Neuron (in vitro differentiated cells): ENCODE data around the gene TNFRSF4.
"Not testable (repeated sequence)": the region's sequence is repeated elsewhere in the genome, so short reads cannot be mapped to it uniquely, and the experiment has no call there.

Source experiments
- H2AFZ ChIP-seq: one replicate; pipeline ENCODE4 v1.6.1; 2013; ENCODE audit warnings: low read depth, mild to moderate bottlenecking, inconsistent platforms, low read length, moderate library complexity
- H3K27me3 ChIP-seq: one replicate; pipeline ENCODE4 v1.6.1; 2013; ENCODE audit warnings: low read length; ENCODE audit not compliant: insufficient read depth
- H3K36me3 ChIP-seq: one replicate; pipeline ENCODE4 v1.6.1; 2013; ENCODE audit warnings: low read length; ENCODE audit not compliant: insufficient read depth
- H3K4me1 ChIP-seq: one replicate; pipeline ENCODE4 v1.6.1; 2013; ENCODE audit warnings: low read length; ENCODE audit not compliant: insufficient read depth
- H3K4me3 ChIP-seq: 2 replicates; pipeline ENCODE4 v1.5.1; 2013; ENCODE audit warnings: mild to moderate bottlenecking, low read length, moderate library complexity
- H3K9me3 ChIP-seq: one replicate; pipeline ENCODE4 v1.6.1; 2013; ENCODE audit warnings: low read length

Gene TNFRSF4

DNA sequence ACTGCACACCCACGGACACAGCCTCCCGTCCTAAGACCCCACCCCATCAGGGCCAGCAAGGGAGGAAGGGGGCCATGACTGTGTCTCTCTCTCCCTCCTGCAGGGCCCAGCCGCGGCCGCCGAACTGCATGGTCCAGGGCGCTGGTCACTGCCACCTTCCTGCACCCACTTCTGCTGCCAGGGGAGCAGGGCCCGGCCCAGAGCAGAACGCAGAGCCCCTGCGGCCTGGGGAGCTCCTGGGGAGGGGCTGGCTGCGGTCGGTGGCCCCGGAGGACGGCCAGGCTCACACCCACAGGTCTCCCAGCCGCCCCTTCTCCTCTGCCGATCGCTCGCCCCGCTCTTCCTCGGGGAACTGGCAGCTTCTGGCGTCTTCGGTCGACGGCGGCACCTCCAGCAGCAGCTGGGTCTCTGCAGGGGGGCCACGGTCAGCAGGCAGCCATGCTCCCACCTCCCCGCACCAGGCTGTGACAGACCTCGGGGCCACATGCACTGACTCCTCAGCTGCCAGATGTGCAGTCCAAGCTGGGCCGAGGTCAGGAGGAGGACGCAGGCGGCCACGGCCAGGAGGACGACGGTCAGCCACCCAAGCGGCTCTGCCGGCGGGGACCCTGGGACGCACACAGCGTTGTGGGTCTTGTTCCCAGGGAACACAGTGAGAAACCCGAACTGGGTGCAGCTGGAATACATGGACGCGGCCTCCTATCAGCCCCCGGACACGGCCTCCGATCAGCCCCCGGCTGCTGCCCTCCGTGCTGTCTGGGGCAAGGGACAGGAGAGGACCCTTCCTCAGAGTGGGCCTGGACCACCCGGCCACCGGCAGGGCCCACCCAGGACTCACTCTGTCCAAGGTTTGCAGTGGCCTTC lies 10.2 kb downstream of the TNFRSF4 start:
- H3K36me3 ChIP-seq, result no peaks in the 10 kb centered on the region
- no peaks in the 10 kb centered on the region for H3K9me3 ChIP-seq
- H3K27me3 ChIP-seq, result peaks cover 39% of the 10 kb centered on the region
- no peak overlapping the region for H3K4me3 ChIP-seq
- H2AFZ ChIP-seq, result no peak overlapping the region
- peaks cover 4% of the 10 kb centered on the region for H3K4me1 ChIP-seq

- no peaks in the 10 kb centered on the region for H3K36me3 ChIP-seq
- H3K4me3 ChIP-seq, result no peak overlapping the region
- no peaks in the 10 kb centered on the region for H3K9me3 ChIP-seq
- peaks cover 39% of the 10 kb centered on the region for H3K27me3 ChIP-seq
- no peak overlapping the region for H2AFZ ChIP-seq
- H3K4me1 ChIP-seq, result peaks cover 4% of the 10 kb centered on the region
Observed at GRCh38 chr1:1202831-1203560, 11.0 kb downstream of the TNFRSF4 start.

DNA sequence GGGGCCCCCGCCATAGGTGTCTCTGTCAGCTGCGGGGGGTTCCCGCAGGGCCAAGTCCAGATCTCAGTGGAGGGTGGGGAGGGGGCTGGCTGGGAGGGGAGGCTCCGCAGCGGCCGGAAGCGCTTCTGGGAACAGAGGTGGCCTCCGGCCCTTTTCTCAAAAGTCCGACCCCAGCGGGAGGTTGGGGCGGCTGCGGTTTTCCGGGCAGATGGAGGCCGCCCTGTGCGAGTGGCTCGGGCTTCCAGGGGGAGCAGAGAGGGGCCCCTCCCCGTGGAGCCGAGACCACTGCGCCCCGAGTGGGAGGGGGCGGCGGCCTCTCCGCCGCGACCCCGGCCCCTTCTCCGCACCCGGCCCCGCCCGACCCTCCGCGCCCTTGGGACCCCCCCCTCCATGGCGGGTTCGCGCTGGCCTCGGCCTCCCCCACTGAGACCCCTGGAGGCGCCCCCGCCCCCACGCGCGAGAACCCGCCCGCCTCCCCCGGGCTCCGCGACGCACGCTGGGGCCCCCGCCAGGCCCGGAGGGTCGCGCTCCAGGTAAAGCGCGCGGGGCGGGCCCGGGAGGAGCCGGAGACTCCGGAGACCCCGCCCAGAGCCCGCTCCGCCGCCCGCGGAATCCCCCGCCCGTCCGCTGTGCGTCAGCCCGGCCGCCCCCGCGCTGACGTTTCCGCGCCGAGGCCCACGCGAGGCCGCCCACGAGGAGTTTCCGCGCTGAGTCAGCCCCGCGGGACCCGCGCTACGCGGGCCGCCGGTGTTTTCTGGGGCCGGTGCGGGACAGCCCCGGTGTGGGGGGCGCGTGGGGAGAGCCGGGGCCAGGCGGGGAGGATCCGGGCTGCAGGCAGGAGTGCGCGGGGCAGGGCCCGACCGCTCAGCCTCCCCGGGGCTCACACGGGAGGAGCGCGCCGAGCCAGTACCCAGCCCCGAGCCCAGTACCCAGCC lies 12.8 kb downstream of the TNFRSF4 start:
- H3K27me3 ChIP-seq, result peaks cover 35% of the 10 kb centered on the region
- peak overlapping the region; percentile 21 for H3K4me3 ChIP-seq
- no peaks in the 10 kb centered on the region for H3K36me3 ChIP-seq
- peaks cover 4% of the 10 kb centered on the region for H3K4me1 ChIP-seq
- H3K9me3 ChIP-seq, result no peaks in the 10 kb centered on the region
- no peak overlapping the region for H2AFZ ChIP-seq

DNA sequence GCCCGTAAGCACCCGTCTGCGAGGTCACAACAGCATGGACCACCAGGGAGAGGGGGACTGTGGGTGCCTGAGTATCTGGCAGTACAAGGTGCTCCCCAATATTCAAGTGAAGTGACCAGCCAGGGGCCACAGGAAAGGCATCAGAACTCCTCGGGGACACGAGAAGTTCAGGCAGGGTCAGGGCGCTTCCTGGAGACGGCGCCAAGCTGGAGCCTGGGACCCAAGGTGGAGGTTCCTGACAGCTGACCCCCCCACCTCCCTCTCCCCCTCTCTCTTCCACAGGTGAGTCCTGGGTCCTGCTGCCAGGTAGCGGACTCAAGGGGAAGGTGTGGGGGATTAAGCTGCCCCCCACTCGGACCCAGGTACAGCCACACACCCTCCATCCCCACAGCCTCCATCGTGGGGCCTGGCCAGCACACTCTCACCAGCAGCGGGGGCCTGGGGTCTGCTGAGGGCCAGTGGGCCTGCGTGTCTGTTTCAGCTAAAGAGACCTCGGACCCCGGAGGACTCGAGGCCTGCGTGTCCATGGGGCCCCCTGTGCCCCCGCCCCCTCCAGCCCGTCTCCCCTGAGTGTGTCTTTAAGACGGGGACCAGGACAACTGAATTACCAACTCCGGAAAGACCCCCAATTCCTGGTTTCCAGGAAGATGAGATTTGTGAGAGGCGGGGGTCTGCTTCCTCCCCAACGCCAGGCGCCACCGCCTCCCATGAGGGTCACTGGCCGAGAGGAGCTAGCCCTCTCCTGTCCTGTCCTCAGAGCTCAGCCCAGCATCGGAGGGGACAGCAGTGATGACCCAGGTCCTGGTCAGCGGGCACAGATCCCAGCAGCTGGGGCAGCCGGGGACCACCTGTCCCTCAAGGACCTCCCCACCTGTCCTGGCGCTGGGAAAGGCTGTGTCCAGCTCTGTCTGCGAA lies 13.7 kb downstream of the TNFRSF4 start:
- peaks cover 30% of the 10 kb centered on the region for H3K27me3 ChIP-seq
- H2AFZ ChIP-seq, result no peak overlapping the region
- no peaks in the 10 kb centered on the region for H3K36me3 ChIP-seq
- H3K4me3 ChIP-seq, result no peak overlapping the region
- no peaks in the 10 kb centered on the region for H3K9me3 ChIP-seq
- H3K4me1 ChIP-seq, result peaks cover 4% of the 10 kb centered on the region

GRCh38 chr1:1199141-1199960 lies 14.6 kb downstream of the TNFRSF4 start:
- H3K4me3 ChIP-seq, result no peak overlapping the region
- peaks cover 4% of the 10 kb centered on the region for H3K4me1 ChIP-seq
- H2AFZ ChIP-seq, result no peak overlapping the region
- no peaks in the 10 kb centered on the region for H3K36me3 ChIP-seq
- H3K9me3 ChIP-seq, result no peaks in the 10 kb centered on the region
- peaks cover 22% of the 10 kb centered on the region for H3K27me3 ChIP-seq

GRCh38 chr1:1198423-1199140 lies 15.4 kb downstream of the TNFRSF4 start:
- Histone ChIP-seq H3K36me3 (no peaks in the 10 kb centered on the region), H2AFZ (no peak overlapping the region), H3K4me3 (no peak overlapping the region), H3K27me3 (peaks cover 17% of the 10 kb centered on the region), H3K9me3 (no peaks in the 10 kb centered on the region), H3K4me1 (peaks cover 4% of the 10 kb centered on the region)

DNA sequence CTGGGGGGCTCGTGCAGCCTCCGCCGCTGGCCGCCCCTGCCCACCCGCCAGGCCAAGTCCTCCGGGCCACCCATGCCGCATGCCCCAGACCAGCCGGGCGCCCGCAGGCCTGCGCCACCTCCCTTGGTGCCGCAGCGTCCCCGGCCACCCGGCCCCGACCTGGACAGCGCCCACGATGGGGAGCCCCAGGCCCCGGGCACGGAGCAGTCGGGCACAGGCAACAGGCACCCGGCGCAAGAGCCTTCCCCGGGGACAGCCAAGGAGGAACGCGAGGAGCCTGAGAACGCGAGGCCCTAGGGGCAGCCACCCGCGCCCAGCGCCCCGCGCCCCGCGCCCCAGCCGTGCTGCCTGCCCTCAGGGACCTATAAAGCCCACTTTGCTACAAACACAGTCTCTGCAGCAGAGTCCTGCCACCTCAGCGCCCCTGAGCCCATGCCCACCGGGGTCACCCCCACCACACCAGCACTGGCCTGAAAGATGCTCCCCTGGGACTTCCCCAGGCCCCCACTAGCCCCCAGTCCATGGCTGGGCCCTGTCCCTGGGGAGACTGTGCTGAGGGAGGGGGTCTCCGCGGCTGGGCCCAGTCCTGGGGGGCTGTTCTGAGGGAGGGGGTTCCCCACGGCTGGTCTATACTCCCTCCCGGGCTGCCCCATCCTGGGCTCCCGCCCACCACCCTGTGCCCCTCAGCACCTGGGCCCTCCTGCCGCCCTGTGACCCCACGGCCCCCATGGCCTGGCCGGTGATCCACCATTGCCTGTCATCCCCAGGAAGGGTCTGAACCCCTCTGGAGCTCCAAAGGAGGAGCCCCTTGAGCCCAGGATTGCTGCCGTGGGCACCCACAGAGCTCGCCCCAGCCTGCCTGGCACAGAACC lies 16.2 kb downstream of the TNFRSF4 start:
- Histone ChIP-seq H3K27me3 (peaks cover 14% of the 10 kb centered on the region), H2AFZ (no peak overlapping the region), H3K36me3 (no peaks in the 10 kb centered on the region), H3K9me3 (no peaks in the 10 kb centered on the region), H3K4me1 (peaks cover 4% of the 10 kb centered on the region), H3K4me3 (no peak overlapping the region)

DNA sequence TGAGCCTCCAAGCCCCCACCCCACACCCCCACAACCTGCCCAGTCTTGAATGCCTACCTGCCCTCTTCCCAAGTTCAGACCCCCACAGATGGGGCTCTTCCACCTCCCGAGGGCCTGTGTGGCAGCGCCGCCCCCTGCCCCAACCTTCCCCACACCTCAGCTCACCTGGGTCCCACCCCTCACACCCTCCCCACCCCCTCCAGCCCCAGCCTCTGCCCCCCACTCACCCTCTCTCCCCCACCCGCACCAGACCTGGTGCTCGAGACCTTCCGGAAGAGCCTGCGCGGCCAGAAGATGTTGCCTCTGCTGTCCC lies 16.8 kb downstream of the TNFRSF4 start:
- no peak overlapping the region for H2AFZ ChIP-seq
- H3K4me1 ChIP-seq, result peaks cover 4% of the 10 kb centered on the region
- H3K9me3 ChIP-seq, result no peaks in the 10 kb centered on the region
- peaks cover 14% of the 10 kb centered on the region for H3K27me3 ChIP-seq
- no peaks in the 10 kb centered on the region for H3K36me3 ChIP-seq
- H3K4me3 ChIP-seq, result no peak overlapping the region

- Histone ChIP-seq H3K36me3 (no peaks in the 10 kb centered on the region), H3K4me1 (peaks cover 4% of the 10 kb centered on the region), H2AFZ (no peak overlapping the region), H3K27me3 (peaks cover 14% of the 10 kb centered on the region), H3K4me3 (no peak overlapping the region), H3K9me3 (no peaks in the 10 kb centered on the region)
Observed at GRCh38 chr1:1196431-1197187, 17.3 kb downstream of the TNFRSF4 start.

DNA sequence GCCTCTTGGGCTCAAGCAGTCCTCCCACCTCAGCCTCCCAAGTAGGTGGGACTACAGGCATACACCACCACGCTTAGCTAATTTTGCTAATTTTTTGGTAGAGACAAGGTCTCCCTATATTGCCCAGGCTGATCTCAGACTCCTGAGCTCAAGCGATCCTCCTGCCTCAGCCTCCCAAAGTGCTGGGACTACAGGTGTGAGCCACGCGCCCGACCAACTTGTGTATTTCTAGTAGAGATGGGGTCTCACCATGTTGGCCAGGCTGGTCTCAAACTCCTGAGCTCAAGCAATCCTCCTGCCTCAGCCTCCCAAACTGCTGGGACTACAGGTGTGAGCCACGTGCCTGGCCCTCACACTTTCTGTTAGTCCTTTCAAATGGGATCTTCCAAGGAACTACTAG lies 18.2 kb downstream of the TNFRSF4 start:
- not testable (repeated sequence) for H3K36me3 ChIP-seq, H3K9me3 ChIP-seq, H2AFZ ChIP-seq, H3K4me3 ChIP-seq, H3K4me1 ChIP-seq
- peaks cover 14% of the 10 kb centered on the region for H3K27me3 ChIP-seq
